HG03457 (cell line): ENCODE data around the gene ADCY5.

Experiments used
- ATAC-seq: cut with Tn5 transposase; IDR thresholded peaks from one replicate; pipeline ENCODE4 v1.9.1; 2021; ENCODE audit warnings: moderate number of reproducible peaks; ENCODE audit not compliant: unreplicated experiment

Gene ADCY5

GRCh38 chr3:123330441-123330991, 118.4 kb downstream of the ADCY5 start:
- ATAC-seq = no peak

- ATAC-seq = no peak
Observed at GRCh38 chr3:123329636-123330340, 119.1 kb downstream of the ADCY5 start.

- ATAC-seq = no peak
Observed at GRCh38 chr3:123328851-123329635, 119.8 kb downstream of the ADCY5 start.

- ATAC-seq = no peak
Observed at GRCh38 chr3:123327956-123328850, 120.7 kb downstream of the ADCY5 start.

- no peak for ATAC-seq
Observed at GRCh38 chr3:123327480-123327879, 121.4 kb downstream of the ADCY5 start.

GRCh38 chr3:123326531-123326930, 122.4 kb downstream of the ADCY5 start:
- ATAC-seq = no peak

GRCh38 chr3:123325766-123326256, 123.1 kb downstream of the ADCY5 start:
- no peak for ATAC-seq

GRCh38 chr3:123324880-123325765, 123.8 kb downstream of the ADCY5 start:
- no peak for ATAC-seq

- no peak for ATAC-seq
Observed at GRCh38 chr3:123323781-123324180, 125.1 kb downstream of the ADCY5 start.

GRCh38 chr3:123322866-123323265, 126.0 kb downstream of the ADCY5 start:
- no peak for ATAC-seq

GRCh38 chr3:123321806-123322205, 127.1 kb downstream of the ADCY5 start:
- ATAC-seq = no peak

- ATAC-seq = no peak
Observed at GRCh38 chr3:123320221-123320620, 128.7 kb downstream of the ADCY5 start.

- no peak for ATAC-seq
Observed at GRCh38 chr3:123319760-123320159, 129.1 kb downstream of the ADCY5 start.

GRCh38 chr3:123318374-123318773, 130.5 kb downstream of the ADCY5 start:
- ATAC-seq = no peak

- ATAC-seq = no peak
Observed at GRCh38 chr3:123317716-123318115, 131.2 kb downstream of the ADCY5 start.

- no peak for ATAC-seq
Observed at GRCh38 chr3:123315271-123315595, 133.7 kb downstream of the ADCY5 start.

GRCh38 chr3:123314359-123315270, 134.3 kb downstream of the ADCY5 start:
- no peak for ATAC-seq

- no peak for ATAC-seq
Observed at GRCh38 chr3:123313889-123314288, 135.0 kb downstream of the ADCY5 start.
